Kidney epithelial cell (primary cell): ENCODE results near the gene ZCCHC14. TPM values are rescaled to one million over a fixed set of nuclear protein-coding genes. Genes with fewer than 3 reads are reported as not detected.
"Not testable (repeated sequence)": the region's sequence is repeated elsewhere in the genome, so short reads cannot be mapped to it uniquely, and the experiment has no call there.

Experiments used
- DNase-seq: peaks from one replicate; pipeline ENCODE4 v3.0.0-alpha.2; 2010; ENCODE audit warnings: low read depth
- H3K27me3 ChIP-seq: 2 replicates; pipeline ENCODE4 v1.6.0; 2011; ENCODE audit warnings: low read length; ENCODE audit not compliant: control insufficient read depth, insufficient read depth
- H3K36me3 ChIP-seq: 2 replicates; pipeline ENCODE4 v1.5.1; 2011; ENCODE audit warnings: low read length; ENCODE audit not compliant: control insufficient read depth, insufficient read depth
- H3K4me3 ChIP-seq: 2 replicates; pipeline ENCODE4 v1.5.1; 2011; ENCODE audit warnings: low read depth, mild to moderate bottlenecking, control low read depth, low read length
- CTCF ChIP-seq: IDR thresholded peaks from 2 replicates; pipeline ENCODE4 v1.5.1; 2011; ENCODE audit warnings: mild to moderate bottlenecking, moderate library complexity, low read length, control low read depth, inconsistent platforms; ENCODE audit not compliant: insufficient read depth, poor library complexity, severe bottlenecking
- total RNA-seq: library from RNA; depleted of rRNA; stranded (reverse); fragments of >200 nt; gene quantifications from 2 replicates; pipeline ENCODE4 v1.2.3, GENCODE V29; 2015

The ZCCHC14 gene
- total RNA-seq, 1 donor from 2014 or later, result 34.6 TPM

GRCh38 chr16:87527055-87527724 lies 34.4 kb upstream of the ZCCHC14 start:
- TF ChIP-seq CTCF, result no peak
- no peak for DNase-seq
- H3K36me3 ChIP-seq, result no peaks in the 10 kb centered on the region
- no peak overlapping the region for H3K4me3 ChIP-seq
- H3K27me3 ChIP-seq, result peaks cover 6% of the 10 kb centered on the region

DNA sequence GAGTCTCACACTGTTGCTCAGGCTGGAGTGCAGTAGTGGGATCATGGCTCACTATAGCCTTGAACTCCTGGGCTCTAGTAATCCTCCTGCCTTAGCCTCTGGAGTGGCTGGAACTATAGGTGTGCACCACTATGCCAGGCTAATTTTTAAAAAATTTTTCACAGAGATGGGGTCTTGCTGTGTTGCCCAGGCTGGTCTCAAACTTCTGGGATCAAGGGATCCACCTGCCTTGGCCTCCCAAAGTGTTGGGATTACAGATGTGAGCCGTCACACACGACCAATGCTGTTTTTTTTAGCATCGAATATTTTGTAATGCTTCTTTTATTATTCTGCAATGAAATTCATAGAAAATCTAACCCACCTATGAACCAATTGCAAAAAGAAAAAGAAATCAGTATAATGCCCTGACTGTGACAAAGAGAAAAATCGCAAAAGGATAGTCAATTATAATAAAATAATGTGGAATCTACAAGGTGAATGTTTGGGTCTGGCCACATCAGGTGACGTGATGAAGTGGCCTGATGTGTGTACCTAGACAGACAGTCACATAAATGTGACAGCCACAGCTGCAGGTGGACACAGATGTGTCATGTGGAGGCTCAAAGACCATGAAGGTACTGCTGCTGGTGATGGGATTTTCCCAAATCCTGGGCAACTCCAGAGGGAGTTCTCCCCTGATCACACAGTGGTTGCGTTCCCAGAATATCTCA lies 33.6 kb upstream of the ZCCHC14 start:
- TF ChIP-seq CTCF, result no peak
- H3K36me3 ChIP-seq, result no peaks in the 10 kb centered on the region

GRCh38 chr16:87525352-87525751 lies 32.5 kb upstream of the ZCCHC14 start:
- no peak for TF ChIP-seq CTCF
- H3K36me3 ChIP-seq, result no peaks in the 10 kb centered on the region
- H3K27me3 ChIP-seq, result peaks cover 2% of the 10 kb centered on the region
- no peak for DNase-seq
- H3K4me3 ChIP-seq, result no peak overlapping the region

More for the DNA sequence above, 33.6 kb upstream of the ZCCHC14 start:
- Histone ChIP-seq H3K27me3 (peaks cover 5% of the 10 kb centered on the region), H3K4me3 (no peak overlapping the region)
- no peak for DNase-seq

DNA sequence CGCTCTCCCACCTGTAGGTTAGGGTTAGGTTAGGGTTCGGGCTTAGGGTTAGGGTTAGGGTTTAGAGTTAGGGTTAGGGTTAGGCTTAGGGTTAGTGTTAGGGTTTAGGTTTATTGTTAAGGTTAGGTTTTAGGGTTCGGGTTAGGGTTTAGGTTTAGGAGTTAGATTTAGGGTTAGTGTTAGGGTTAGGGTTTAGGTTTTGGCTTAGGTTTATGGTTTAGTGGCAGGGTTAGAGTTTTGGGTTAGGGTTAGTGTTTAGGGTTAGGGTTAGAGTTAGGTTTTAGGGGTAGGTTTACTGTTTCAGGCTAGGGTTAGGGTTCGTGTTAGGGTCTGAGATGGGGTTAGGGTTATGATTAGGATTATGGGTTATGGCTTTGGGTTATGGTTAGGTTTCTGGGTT lies 31.6 kb upstream of the ZCCHC14 start:
- H3K4me3 ChIP-seq, result no peak overlapping the region
- no peak for TF ChIP-seq CTCF
- no peak for DNase-seq
- no peaks in the 10 kb centered on the region for H3K36me3 ChIP-seq
- peaks cover 2% of the 10 kb centered on the region for H3K27me3 ChIP-seq

GRCh38 chr16:87523605-87524004 lies 30.8 kb upstream of the ZCCHC14 start:
- H3K36me3 ChIP-seq, H3K4me3 ChIP-seq, H3K27me3 ChIP-seq, DNase-seq: not testable (repeated sequence)

- DNase-seq, H3K27me3 ChIP-seq, H3K4me3 ChIP-seq, H3K36me3 ChIP-seq: not testable (repeated sequence)
Observed at GRCh38 chr16:87521764-87522163, 28.9 kb upstream of the ZCCHC14 start.

DNA sequence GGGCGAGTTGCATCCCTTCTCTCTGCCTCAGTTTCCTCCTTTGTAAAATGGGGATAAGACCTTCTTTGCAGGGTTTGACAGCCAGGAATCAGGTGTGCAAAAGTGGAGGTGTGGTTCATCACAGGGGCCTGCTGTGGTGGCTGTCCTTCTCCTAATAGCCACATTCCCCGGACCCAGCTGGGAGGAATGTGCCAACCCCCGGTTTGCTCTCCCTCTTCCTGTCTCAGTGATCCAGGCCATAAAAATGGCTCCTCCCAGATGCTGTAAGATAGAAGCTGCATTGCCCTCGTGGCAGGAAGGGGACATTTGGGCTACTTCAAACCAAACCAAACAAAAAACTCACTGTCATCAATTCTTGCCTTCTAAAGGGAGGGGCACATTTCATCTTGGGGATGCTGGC lies 26.3 kb upstream of the ZCCHC14 start:
- DNase-seq, H3K4me3 ChIP-seq, H3K27me3 ChIP-seq, H3K36me3 ChIP-seq: not testable (repeated sequence)

- H3K4me3 ChIP-seq, H3K36me3 ChIP-seq, H3K27me3 ChIP-seq, DNase-seq: not testable (repeated sequence)
Observed at GRCh38 chr16:87518430-87519051, 25.7 kb upstream of the ZCCHC14 start.

- not testable (repeated sequence) for H3K36me3 ChIP-seq, H3K4me3 ChIP-seq, DNase-seq, H3K27me3 ChIP-seq
Observed at GRCh38 chr16:87517610-87518429, 25.0 kb upstream of the ZCCHC14 start.
